Natural killer cell (primary cell): ENCODE results near the gene MRPL41. TPM values are rescaled to one million over a fixed set of nuclear protein-coding genes. Genes with fewer than 3 reads are reported as not detected.

Experiments used
- ATAC-seq, 3 donors: fragments of 150-1000 bp in 2 of 3; fragments of 200-7000 bp in 1 of 3; cut with Tn5 transposase; 1 replicate in 1 of 3; 2 replicates in 2 of 3; pipeline ENCODE4 v1.10.0; 2021; ENCODE audit warnings: mild to moderate bottlenecking in 2 of 3, moderate library complexity in 2 of 3
- DNase-seq, 2 donors: peaks; one replicate each; pipeline versions ENCODE4 v3.0.0 to v3.0.0-alpha.2; 2013 to 2021; ENCODE audit warnings: mixed read lengths in 1 of 2
- H3K27ac ChIP-seq: one replicate; pipeline ENCODE4 v1.5.1; 2013; ENCODE audit warnings: mild to moderate bottlenecking, low read length
- H3K27me3 ChIP-seq: one replicate; pipeline ENCODE4 v1.6.1; 2013; ENCODE audit warnings: low read length; ENCODE audit not compliant: control insufficient read depth, insufficient read depth
- H3K36me3 ChIP-seq: one replicate; pipeline ENCODE4 v1.6.1; 2013; ENCODE audit warnings: low read length; ENCODE audit not compliant: control insufficient read depth, insufficient read depth
- H3K4me1 ChIP-seq: one replicate; pipeline ENCODE4 v1.6.1; 2013; ENCODE audit warnings: low read length; ENCODE audit not compliant: control insufficient read depth, insufficient read depth
- H3K4me3 ChIP-seq: one replicate; pipeline ENCODE4 v1.5.1; 2013; ENCODE audit warnings: low read length
- H3K9me3 ChIP-seq: one replicate; pipeline ENCODE4 v1.6.1; 2013; ENCODE audit warnings: low read length; ENCODE audit not compliant: control insufficient read depth, insufficient read depth
- H3K27ac Mint-ChIP-seq, 2 donors: one replicate each; pipeline ENCODE4 v1.8.0; 2022; ENCODE audit warnings: mild to moderate bottlenecking in 2 of 2, mixed read lengths in 2 of 2, moderate library complexity in 1 of 2
- H3K27me3 Mint-ChIP-seq, 2 donors: one replicate each; pipeline ENCODE4 v1.8.0; 2022; ENCODE audit warnings: low read depth in 2 of 2, mixed read lengths in 2 of 2
- H3K36me3 Mint-ChIP-seq: one replicate; pipeline ENCODE4 v1.8.0; 2022; ENCODE audit warnings: mixed read lengths
- H3K4me1 Mint-ChIP-seq, 2 donors: one replicate each; pipeline ENCODE4 v1.8.0; 2022; ENCODE audit warnings: mixed read lengths in 2 of 2
- H3K4me3 Mint-ChIP-seq: one replicate; pipeline ENCODE4 v1.8.0; 2022; ENCODE audit warnings: mild to moderate bottlenecking, moderate library complexity, mixed read lengths
- H3K9me3 Mint-ChIP-seq, 2 donors: one replicate each; pipeline ENCODE4 v1.8.0; 2022; ENCODE audit warnings: mixed read lengths in 2 of 2
- CTCF ChIP-seq: fragments of 200-600 bp; IDR thresholded peaks from one replicate; pipeline ENCODE4 v1.8.0; 2022; ENCODE audit warnings: antibody characterized with exemption
- WGBS: methylation state at CpG from one replicate; pipeline ENCODE4 v1.1.7; 2013; ENCODE audit warnings: missing lambda C conversion rate; ENCODE audit not compliant: insufficient coverage; 5-methylcytosine and 5-hydroxymethylcytosine counted together
- intact Hi-C: fragments of 100-400 bp; cut with micrococcal nuclease; formaldehyde crosslinking; loops from one replicate; pipeline ENCODE4 v1.14.2; 2022
- total RNA-seq, 4 donors: library from RNA; stranded (reverse); fragments of 120-200 nt in 1 of 4; gene quantifications; one replicate each; pipeline versions ENCODE4 v1.2.3 to v1.2.4, GENCODE V29; 2013 to 2022

MRPL41 gene
- total RNA-seq, 3 donors from 2014 or later (not counting 1 experiment from before 2014, with no cell fraction given), result 11.5 to 17.9 (median 16.8) TPM

GRCh38 chr9:137505421-137506140 lies 46.1 kb upstream of the MRPL41 start:
- peaks cover 12 to 17% of the 10 kb centered on the region in 2 donors for H3K4me1 Mint-ChIP-seq
- H3K9me3 Mint-ChIP-seq, result no peaks in the 10 kb centered on the region
- ATAC-seq, result no peak
- H3K36me3 ChIP-seq, result no peaks in the 10 kb centered on the region
- WGBS, result 94% methylated on average over 28 of the region's 28 CpGs
- H3K27me3 ChIP-seq, result no peaks in the 10 kb centered on the region
- no peaks in the 10 kb centered on the region for H3K36me3 Mint-ChIP-seq
- no peak overlapping the region for H3K27ac Mint-ChIP-seq
- no peaks in the 10 kb centered on the region for H3K9me3 ChIP-seq
- no peak overlapping the region for H3K4me3 ChIP-seq
- no peaks in the 10 kb centered on the region for H3K4me1 ChIP-seq
- H3K27me3 Mint-ChIP-seq, result no peaks in the 10 kb centered on the region
- DNase-seq, result no peak
- H3K4me3 Mint-ChIP-seq, result no peak overlapping the region
- intact Hi-C loops, result no loop called here
- TF ChIP-seq CTCF, result no peak
- H3K27ac ChIP-seq, result no peak overlapping the region

GRCh38 chr9:137506274-137506673 lies 45.4 kb upstream of the MRPL41 start:
- DNase-seq (no peak), ATAC-seq (no peak)
- TF ChIP-seq CTCF, result no peak
- H3K36me3 Mint-ChIP-seq, result no peaks in the 10 kb centered on the region
- H3K4me1 Mint-ChIP-seq, result peaks cover 12 to 17% of the 10 kb centered on the region in 2 donors
- H3K9me3 ChIP-seq, result no peaks in the 10 kb centered on the region
- 94% methylated on average over 15 of the region's 15 CpGs for WGBS
- H3K9me3 Mint-ChIP-seq, result no peaks in the 10 kb centered on the region
- no peaks in the 10 kb centered on the region for H3K27me3 Mint-ChIP-seq
- no peak overlapping the region for H3K27ac ChIP-seq
- no peaks in the 10 kb centered on the region for H3K36me3 ChIP-seq
- H3K27me3 ChIP-seq, result no peaks in the 10 kb centered on the region
- H3K27ac Mint-ChIP-seq, result no peak overlapping the region
- no peaks in the 10 kb centered on the region for H3K4me1 ChIP-seq
- H3K4me3 Mint-ChIP-seq, result no peak overlapping the region
- H3K4me3 ChIP-seq, result no peak overlapping the region
- intact Hi-C loops, result no loop called here

DNA sequence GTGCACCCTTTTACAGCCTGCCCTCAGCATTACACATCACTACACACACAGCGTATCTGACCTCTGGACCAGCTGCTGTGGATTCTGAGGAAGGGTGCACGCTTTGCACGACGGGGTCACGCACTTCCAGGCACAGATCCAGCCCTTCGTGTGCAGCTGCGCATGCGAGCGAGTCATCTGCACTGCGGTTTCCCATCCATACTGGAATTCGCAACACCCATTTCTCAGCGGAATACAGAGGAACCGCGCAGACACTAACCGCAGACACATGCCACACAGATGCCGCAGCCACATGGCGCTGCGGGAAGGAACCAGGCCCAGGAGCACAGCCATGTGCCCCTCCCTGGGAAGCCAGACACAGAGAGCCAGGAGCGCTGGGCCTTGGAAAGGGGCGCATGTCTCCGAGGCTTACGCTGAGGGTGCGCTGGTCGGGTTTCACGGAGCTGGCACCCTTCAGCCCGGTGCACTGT lies 44.9 kb upstream of the MRPL41 start:
- no peak for ATAC-seq
- intact Hi-C loops, result no loop called here
- H3K27me3 Mint-ChIP-seq, result no peaks in the 10 kb centered on the region

More for the DNA sequence above, 44.9 kb upstream of the MRPL41 start:
- WGBS, result 94% methylated on average over 26 of the region's 26 CpGs
- H3K4me3 ChIP-seq, result no peak overlapping the region
- no peaks in the 10 kb centered on the region for H3K9me3 ChIP-seq
- no peak for DNase-seq
- H3K36me3 ChIP-seq, result no peaks in the 10 kb centered on the region
- peaks cover 12 to 14% of the 10 kb centered on the region in 2 donors for H3K4me1 Mint-ChIP-seq
- H3K27me3 ChIP-seq, result no peaks in the 10 kb centered on the region
- no peak overlapping the region for H3K27ac ChIP-seq
- no peaks in the 10 kb centered on the region for H3K36me3 Mint-ChIP-seq
- H3K9me3 Mint-ChIP-seq, result no peaks in the 10 kb centered on the region
- H3K4me1 ChIP-seq, result no peaks in the 10 kb centered on the region
- no peak for TF ChIP-seq CTCF
- no peak overlapping the region for H3K27ac Mint-ChIP-seq
- no peak overlapping the region for H3K4me3 Mint-ChIP-seq
